HG02610 (cell line): ENCODE data around the gene CDK4.
A peak's percentile ranks its signal among the peaks of the same experiment; 100 is the strongest.
"Not testable (repeated sequence)": the region's sequence is repeated elsewhere in the genome, so short reads cannot be mapped to it uniquely, and the experiment has no call there.

Experiments used
- ATAC-seq: cut with Tn5 transposase; IDR thresholded peaks from one replicate; pipeline ENCODE4 v1.9.1; 2021; ENCODE audit warnings: mild to moderate bottlenecking, moderate library complexity; ENCODE audit not compliant: unreplicated experiment

CDK4 gene

GRCh38 chr12:57751788-57752667 is at the start of gene CDK4:
Gene CDK4, minus strand, starts transcription at chr12:57752310. Its CDS starts 593 bp downstream, at chr12:57751717.
- peak; percentile 65 for ATAC-seq

- ATAC-seq: no peak
Observed at GRCh38 chr12:57800965-57801364, 48.9 kb upstream of the CDK4 start.

- no peak for ATAC-seq
Observed at GRCh38 chr12:57797933-57798332, 45.8 kb upstream of the CDK4 start.

GRCh38 chr12:57796996-57797395 is 44.9 kb upstream of the CDK4 start:
- no peak for ATAC-seq

GRCh38 chr12:57795354-57795753 is 43.2 kb upstream of the CDK4 start:
- no peak for ATAC-seq

GRCh38 chr12:57793920-57794319 is 41.8 kb upstream of the CDK4 start:
- ATAC-seq: no peak

GRCh38 chr12:57783861-57784260 is 31.8 kb upstream of the CDK4 start:
- ATAC-seq: no peak

- ATAC-seq: no peak
Observed at GRCh38 chr12:57783466-57783801, 31.3 kb upstream of the CDK4 start.

GRCh38 chr12:57782608-57783465 is 30.7 kb upstream of the CDK4 start, which contains the start of gene TSFM:
Gene TSFM, plus strand, starts transcription at chr12:57782787. Its CDS starts 15 bp downstream, at chr12:57782802.
- ATAC-seq: peak; percentile 79

GRCh38 chr12:57782243-57782607 is 30.1 kb upstream of the CDK4 start:
- ATAC-seq: peak; percentile 12

- no peak for ATAC-seq
Observed at GRCh38 chr12:57781801-57782200, 29.7 kb upstream of the CDK4 start.

- ATAC-seq: no peak
Observed at GRCh38 chr12:57781244-57781643, 29.1 kb upstream of the CDK4 start.

GRCh38 chr12:57780284-57780897 is 28.3 kb upstream of the CDK4 start:
- no peak for ATAC-seq

GRCh38 chr12:57779736-57780135 is 27.6 kb upstream of the CDK4 start:
- ATAC-seq: no peak

GRCh38 chr12:57777911-57778310 is 25.8 kb upstream of the CDK4 start:
- no peak for ATAC-seq

GRCh38 chr12:57777367-57777766 is 25.3 kb upstream of the CDK4 start:
- ATAC-seq: no peak

- ATAC-seq: no peak
Observed at GRCh38 chr12:57776247-57776587, 24.1 kb upstream of the CDK4 start.

GRCh38 chr12:57775563-57776246 is 23.6 kb upstream of the CDK4 start:
- no peak for ATAC-seq

- no peak for ATAC-seq
Observed at GRCh38 chr12:57775044-57775443, 22.9 kb upstream of the CDK4 start.

GRCh38 chr12:57774634-57775033 is 22.5 kb upstream of the CDK4 start:
- ATAC-seq: not testable (repeated sequence)
